NCI-H82 treated with DMSO at 0.1 percent for 48 hours (cell line): ENCODE data around the gene FOXK2.
"Not testable (repeated sequence)": the region's sequence is repeated elsewhere in the genome, so short reads cannot be mapped to it uniquely, and the experiment has no call there.

Experiments used
- DNase-seq: peaks from one replicate; lab custom pipeline; 2025; ENCODE audit not compliant: unreplicated experiment; lab: John Stamatoyannopoulos, UW

Gene FOXK2

GRCh38 chr17:82561429-82562035, 42.0 kb downstream of the FOXK2 start:
- no peak for DNase-seq

- DNase-seq = not testable (repeated sequence)
Measured at GRCh38 chr17:82562718-82563220, 43.2 kb downstream of the FOXK2 start.

DNA sequence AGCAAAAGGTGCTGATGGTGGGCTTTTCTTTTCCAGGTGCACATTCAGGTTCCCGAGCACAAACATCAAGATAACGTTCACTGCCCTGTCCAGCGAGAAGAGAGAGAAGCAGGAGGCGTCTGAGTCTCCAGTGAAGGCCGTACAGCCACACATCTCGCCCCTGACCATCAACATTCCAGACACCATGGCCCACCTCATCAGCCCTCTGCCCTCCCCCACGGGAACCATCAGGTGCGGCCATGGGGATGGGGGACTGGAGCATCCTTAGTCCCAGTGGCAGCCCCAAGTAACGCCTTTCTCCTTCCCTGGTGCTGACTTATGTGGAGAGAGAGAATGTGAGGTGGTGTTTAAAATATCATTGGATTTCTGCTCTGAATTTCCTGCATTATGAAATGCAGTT, 43.8 kb downstream of the FOXK2 start:
- DNase-seq = no peak

DNA sequence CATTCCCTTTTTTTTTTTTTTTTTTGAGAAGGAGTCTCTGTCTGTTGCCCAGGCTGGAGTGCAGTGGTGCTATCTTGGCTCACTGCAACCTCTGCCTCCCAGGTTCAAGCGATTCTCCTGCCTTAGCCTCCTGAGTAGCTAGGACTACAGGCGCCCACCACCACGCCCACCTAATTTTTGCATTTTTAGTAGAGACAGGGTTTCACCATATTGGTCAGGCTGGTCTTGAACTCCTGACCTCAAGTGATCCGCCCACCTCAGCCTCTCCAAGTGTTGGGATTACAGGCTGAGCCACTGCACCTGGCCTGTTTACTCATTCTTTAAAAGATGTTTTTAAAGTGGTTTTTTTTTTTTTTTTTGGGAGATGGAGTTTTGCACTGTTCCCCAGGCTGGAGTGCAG, 44.2 kb downstream of the FOXK2 start:
- not testable (repeated sequence) for DNase-seq

- DNase-seq = no peak
Measured at GRCh38 chr17:82564241-82564640, 44.7 kb downstream of the FOXK2 start.

DNA sequence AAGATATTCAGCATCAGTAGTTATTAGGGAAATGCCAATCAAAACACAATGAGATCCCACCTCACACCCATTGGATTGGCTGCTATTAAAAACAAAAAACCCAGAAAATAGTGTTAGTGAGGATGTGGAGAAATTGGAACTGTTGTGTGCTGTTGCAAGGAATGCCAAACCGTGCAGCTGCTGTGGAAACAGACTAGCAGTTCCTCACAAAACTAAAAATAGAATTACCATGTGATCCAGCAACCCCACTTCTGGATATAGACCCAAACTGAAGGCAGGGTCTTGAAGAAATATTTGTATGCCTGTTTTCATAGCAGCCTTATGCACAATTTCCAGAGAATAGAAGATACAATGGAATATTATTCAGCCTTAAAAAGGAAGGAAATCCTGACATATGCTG, 46.0 kb downstream of the FOXK2 start:
- no peak for DNase-seq

DNA sequence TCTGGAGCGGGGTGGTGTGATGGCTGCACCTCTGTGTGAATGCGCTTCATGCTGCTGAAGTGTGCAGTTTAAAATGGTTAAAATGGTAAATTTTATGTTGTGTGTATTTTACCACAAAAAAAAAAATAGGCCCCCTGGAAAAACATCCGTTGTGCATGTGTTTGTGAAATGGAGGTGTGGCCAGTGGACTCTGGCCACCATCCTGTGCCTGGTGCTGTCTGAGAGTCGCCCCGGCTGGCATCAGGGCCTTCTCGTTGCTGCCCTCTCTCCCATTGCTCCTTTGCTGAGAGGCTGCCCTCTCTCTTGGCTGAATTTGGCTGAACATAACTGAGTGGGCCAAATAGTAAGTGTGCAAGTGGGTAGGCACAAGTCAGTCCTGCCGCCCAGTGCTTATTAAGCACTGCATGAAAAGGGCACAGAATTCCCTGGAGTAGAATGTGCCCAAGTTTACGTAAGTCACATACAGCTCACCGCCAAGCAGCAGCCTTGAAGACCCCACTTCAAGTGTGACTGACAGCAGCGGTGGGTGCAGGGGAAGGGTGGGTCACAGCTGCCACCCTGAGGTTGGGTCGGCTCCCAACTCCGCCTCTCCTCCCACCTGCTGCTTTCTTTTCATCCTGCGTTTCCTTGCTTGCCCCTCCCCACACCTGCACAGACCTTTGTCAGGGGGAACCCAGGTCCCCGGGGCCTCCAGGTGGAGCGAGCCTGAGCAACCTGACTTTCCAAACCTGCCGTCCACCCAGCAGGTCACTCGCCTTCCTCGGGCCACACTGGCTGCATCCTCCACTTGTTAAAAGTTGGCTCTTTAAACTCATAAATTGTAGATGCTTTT, 46.8 kb downstream of the FOXK2 start:
- DNase-seq = no peak

GRCh38 chr17:82567286-82567685, 47.8 kb downstream of the FOXK2 start:
- DNase-seq = no peak

DNA sequence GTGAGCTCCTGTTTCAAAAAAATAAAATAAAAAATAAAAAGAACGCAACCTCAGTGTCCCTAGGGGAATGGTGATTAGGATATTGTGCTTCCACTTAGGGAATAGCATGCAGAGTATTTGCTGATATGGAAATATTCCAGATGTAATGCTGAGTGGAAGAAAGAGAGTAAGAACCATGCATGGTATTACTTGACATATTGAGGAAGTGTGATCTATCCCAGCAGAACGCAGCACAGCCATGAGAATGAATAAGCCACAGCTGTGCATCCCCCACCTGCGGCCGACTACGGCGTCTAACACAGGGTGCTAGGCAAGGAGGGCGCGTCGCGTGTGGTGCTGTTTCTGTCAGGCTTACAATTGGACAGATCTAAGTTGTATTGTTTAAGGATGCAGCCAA, 49.5 kb downstream of the FOXK2 start:
- DNase-seq = no peak

- DNase-seq = no peak
Measured at GRCh38 chr17:82569621-82570020, 50.1 kb downstream of the FOXK2 start.

DNA sequence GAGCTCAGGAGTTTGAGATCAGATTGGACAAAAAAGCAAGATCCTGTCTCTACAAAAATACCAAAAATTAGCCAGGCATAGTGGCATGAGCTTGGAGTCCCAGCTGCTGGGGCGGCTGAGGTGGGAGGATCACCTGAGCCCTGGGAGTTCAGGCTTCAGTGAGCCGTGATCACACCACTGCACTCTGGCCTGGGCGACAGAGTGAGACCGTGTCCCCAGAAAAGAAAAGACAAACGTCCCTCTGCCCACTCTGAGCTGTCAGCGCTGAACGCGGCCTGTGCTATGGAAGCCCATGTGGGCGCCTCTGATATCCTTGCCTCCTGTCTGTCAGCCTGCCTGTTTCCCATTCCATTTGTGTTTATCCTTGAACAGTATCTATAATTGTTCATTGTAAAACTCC, 50.7 kb downstream of the FOXK2 start:
- no peak for DNase-seq

- no peak for DNase-seq
Measured at GRCh38 chr17:82571855-82572254, 52.3 kb downstream of the FOXK2 start.

- no peak for DNase-seq
Measured at GRCh38 chr17:82574041-82574440, 54.5 kb downstream of the FOXK2 start.

GRCh38 chr17:82575581-82576221, 56.2 kb downstream of the FOXK2 start:
- not testable (repeated sequence) for DNase-seq

- no peak for DNase-seq
Measured at GRCh38 chr17:82577300-82577699, 57.8 kb downstream of the FOXK2 start.

- not testable (repeated sequence) for DNase-seq
Measured at GRCh38 chr17:82579969-82580368, 60.4 kb downstream of the FOXK2 start.

DNA sequence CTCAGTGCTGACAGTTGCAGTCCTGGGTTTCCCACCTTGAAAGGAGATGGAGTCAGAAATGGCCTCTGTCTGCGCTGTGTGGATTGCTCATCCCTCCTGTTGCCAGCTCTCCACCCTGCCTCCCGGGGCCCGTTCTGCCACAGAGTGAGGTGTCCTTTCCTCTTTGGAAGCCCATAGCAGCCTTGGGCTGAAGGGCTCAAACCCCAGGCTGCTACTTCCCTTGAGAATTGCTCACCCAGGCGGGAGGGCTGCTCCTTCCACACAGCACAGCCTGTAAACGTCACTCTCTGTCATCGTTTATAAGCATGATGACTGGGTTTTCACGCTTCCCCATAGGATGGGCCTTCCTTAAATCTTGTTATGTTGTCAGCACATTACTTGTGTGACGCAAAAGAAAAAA, 62.7 kb downstream of the FOXK2 start:
- no peak for DNase-seq

GRCh38 chr17:82582709-82583108, 63.2 kb downstream of the FOXK2 start:
- DNase-seq = no peak

GRCh38 chr17:82583720-82584234, 64.2 kb downstream of the FOXK2 start:
- DNase-seq = no peak

DNA sequence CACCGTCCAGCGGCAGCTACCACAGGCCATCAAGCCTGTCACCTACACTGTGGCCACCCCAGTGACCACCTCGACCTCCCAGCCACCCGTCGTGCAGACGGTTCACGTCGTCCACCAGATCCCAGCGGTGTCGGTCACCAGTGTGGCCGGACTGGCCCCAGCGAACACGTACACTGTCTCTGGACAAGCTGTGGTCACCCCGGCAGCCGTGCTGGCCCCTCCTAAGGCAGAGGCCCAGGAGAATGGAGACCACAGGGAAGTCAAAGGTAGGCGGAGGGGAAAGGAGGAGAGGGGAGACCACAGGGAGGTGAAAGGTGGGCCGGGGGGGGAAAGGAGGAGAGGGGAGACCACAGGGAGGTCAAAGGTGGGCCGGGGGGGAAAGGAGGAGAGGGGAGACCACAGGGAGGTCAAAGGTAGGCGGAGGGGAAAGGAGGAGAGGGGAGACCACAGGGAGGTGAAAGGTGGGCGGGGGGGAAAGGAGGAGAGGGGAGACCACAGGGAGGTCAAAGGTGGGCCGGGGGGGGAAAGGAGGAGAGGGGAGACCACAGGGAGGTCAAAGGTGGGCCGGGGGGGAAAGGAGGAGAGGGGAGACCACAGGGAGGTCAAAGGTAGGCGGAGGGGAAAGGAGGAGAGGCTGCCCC, 66.5 kb downstream of the FOXK2 start:
- DNase-seq = not testable (repeated sequence)

- DNase-seq = no peak
Measured at GRCh38 chr17:82586576-82587233, 67.2 kb downstream of the FOXK2 start.
